ENCODE results near the gene EEF2.
"Not testable (repeated sequence)": the region's sequence is repeated elsewhere in the genome, so short reads cannot be mapped to it uniquely, and the experiment has no call there.

EEF2 gene

DNA sequence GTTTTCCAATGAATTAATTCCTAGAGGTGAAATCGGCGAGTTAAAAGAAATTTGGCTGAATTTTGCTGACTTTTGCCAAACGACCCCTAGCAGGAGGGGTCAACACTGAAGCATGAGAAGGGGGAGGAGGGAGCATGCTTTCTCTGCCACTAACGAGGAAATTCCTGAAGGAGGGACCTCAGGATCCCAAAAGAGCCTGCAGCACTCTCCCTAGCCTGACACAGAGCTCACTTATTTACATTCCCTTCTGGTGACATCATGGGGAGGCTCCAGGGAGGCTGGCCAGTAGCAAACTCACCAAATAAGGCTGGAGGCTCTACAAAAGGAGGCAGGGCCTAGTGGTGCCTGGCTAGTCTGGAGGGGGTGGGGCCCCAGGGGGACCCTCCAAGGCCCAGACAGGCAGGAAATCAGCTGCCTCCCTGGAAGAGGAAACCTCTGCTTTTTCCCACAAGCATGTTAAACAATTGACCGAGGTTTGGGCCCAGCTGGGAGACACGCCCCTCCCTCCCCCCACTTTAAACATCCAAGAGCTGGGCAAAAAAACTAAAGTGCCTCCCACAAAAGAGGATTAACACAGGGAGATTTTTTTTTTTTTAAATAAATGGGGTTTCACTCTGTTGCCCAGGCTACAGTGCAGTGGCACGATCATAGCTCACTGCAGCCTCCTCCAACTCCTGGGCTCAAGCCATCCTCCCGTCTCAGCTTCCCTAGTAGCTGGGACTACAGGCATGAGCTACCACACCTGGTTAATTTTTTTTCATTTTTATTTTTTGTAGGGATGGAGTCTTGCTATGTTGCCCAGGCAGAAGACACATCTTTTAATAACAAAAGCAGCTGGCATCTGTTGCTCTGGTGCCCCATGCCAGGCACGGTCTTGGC, 16.5 kb downstream of the EEF2 start:
- DNase-seq (ENCODE audit: low spot score), result no peak

DNA sequence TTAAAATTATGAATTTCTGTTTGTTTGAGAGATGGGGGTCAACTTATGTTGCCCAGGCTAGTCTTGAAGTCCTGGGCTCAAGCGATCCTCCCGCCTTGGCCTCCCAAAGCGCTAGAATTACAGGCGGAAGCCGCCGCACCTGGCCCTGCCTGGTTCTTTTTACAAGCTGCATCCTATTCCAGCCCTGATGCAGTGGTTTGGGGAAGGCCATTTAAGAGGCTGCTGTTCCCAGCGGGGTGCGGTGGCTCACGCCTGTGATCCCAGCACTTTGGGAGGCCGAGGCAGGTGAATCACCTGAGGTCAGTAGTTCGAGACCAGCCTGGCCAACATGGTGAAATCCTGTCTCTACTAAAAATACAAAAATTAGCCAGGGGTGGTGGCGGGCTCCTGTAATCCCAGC, 17.3 kb downstream of the EEF2 start:
- not testable (repeated sequence) for DNase-seq (ENCODE audit: low spot score)

DNA sequence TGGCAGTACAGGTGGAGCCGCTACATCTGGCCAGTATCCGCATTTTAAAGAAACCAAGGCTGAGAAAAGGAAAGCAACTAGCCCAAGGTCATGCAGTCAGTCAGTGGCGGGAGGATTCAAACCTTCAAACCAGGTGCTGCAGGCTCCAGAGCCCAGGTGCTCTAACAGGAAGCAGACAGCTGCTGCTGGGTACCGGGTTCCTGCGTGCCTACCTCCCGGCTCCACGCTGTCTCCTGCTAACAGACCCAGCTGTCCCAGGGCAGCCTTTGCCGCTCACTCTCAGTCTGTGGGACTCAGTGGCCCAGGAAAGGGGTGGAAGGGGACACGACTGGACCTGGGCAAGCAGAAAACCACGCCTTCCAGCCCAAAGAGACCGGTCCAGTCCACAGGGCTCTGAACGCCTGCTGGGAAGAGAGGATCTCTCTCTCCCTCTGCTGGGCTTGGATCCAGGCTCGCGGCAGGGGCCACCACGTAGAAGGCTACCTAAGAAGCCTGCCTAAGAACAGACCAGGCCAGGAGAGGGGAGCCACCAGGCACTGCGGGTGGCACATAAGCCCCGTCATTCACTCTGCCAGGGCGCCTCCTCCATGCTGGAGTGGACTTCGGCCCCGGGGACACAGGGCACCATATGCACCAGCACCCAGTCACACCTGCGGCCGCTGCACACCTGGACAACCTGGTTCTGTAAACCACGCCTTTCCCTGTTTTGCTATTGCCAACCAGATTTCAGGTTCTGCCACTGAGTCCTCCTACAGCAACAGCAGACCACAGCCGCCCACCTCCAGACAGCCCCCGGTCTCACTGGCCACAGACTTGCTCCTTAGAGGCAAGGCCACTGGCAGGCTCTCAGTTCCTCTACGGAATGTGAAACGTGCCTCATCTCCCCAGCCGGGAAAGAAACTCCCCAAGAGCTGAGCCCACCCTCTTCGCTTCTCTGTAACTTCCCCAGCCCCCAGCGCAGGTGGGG, 18.9 kb downstream of the EEF2 start:
- DNase-seq (ENCODE audit: low spot score), result no peak

DNA sequence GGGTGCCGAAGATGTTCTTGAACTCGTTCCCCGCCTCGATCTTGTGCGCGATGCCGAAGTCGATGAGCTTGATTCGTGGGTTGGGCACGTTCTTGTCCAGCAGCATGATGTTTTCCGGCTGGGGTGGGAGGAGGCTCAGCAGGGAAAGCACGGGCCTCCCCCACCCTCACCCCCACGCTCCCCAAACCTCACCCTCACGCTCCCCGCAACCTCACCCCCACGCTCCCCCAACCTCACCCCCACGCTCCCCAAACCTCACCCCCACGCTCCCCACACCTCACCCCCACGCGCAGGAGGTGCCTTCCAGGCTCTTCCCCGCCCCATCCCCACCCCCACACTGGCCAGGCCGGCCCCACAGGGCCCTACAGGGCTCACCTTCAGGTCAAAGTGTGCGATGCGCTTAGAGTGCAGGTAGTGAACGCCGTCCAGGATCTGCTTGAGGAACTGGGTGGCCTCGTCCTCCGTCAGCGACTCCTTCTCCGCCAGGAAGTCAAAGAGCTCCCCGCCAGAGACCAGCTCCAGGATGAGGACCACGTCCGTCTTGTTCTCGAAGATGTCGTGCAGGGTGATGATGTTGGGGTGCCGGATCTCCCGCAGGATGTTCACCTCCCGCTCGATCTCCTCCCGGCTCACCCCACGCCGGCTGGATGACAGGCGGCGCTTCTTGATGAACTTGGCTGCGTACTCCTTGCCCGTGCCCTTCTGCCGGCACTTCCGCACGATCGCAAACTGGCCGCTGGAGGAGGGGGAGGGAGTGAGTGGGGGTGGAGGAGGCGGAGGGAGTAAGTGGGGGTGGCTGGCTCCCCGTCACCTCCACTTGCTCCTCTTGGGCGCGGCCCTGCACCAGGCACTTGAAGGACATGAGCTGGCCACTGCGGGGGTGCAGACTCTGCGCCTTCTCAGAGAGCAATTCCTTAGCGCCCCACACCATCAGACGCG, 20.7 kb downstream of the EEF2 start:
- DNase-seq (ENCODE audit: low spot score), result no peak

DNA sequence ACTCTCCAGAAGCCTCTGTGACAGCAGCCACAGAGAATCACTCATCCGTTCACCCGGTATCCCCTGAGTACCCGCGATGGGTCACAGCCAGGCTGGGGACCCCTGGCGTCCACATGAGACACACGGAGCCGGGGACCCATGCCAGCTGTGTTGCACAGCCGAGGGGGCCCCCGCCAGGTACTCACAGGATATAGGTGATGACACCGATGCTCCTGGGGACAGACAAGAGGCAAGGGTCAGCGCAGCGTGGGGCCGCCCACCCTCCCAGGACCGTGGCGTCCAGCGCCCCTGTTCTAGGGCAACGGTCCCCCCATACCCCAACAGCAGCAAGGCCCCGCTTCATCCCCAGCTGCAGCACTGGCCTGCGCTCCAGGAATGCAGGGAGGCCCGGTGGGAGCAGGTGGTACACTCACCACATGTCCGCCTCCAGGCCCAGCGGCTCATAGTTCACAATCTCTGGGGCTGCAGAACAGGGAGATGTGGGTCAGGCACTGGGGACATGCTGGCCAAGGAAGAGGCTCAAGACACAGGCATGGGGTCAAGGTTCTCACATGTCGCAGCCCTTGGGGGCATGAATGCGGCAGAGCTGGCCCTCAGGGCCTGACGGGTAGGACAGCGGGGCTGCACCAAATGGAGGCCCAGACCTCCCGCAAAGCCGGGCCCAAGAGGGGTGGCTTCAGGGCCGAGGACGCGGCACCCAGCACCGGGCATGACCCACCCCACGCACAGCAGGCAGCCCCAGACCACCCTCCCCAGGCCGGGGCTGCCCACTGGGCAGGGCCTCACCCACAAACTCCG, 21.6 kb downstream of the EEF2 start:
- no peak for DNase-seq (ENCODE audit: low spot score)

DNA sequence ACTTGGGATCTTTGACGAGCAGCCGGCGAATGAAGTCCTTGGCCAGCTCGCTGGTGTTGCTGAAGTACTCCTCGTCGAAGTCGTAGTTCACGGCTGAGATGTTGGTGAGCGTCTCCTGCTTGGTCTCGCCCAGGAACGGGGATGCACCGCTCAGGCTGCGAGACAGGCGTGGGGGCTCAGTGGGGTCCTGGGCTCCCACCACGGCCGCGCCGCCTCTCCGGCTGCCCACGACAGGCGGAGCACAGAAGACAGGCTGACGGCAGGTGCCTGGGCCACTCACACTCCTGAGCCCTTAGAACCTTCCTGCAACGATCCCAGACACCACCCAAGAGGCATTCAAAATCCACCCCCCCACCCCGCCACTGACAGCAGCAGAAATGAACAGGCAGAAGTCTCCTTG, 24.3 kb downstream of the EEF2 start:
- DNase-seq (ENCODE audit: low spot score), result no peak

DNA sequence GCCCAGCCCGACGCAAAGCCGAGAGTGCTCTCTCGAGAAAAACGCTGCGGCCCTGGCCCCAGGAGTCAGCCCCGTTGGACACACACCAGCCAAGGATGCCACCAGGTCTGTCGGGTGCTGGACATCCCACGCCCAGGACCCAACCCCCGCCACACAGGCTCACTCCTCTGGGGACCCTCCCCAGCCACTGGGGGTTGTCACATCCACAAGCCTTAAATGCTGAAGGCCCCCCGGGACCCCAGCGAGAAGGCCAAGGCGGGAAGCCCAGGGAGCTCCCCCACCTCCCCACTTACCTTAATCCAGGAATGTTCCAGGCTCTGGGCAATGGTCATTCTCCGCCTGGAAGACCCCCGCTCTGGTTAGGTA, 25.5 kb downstream of the EEF2 start:
- no peak for DNase-seq (ENCODE audit: low spot score)

DNA sequence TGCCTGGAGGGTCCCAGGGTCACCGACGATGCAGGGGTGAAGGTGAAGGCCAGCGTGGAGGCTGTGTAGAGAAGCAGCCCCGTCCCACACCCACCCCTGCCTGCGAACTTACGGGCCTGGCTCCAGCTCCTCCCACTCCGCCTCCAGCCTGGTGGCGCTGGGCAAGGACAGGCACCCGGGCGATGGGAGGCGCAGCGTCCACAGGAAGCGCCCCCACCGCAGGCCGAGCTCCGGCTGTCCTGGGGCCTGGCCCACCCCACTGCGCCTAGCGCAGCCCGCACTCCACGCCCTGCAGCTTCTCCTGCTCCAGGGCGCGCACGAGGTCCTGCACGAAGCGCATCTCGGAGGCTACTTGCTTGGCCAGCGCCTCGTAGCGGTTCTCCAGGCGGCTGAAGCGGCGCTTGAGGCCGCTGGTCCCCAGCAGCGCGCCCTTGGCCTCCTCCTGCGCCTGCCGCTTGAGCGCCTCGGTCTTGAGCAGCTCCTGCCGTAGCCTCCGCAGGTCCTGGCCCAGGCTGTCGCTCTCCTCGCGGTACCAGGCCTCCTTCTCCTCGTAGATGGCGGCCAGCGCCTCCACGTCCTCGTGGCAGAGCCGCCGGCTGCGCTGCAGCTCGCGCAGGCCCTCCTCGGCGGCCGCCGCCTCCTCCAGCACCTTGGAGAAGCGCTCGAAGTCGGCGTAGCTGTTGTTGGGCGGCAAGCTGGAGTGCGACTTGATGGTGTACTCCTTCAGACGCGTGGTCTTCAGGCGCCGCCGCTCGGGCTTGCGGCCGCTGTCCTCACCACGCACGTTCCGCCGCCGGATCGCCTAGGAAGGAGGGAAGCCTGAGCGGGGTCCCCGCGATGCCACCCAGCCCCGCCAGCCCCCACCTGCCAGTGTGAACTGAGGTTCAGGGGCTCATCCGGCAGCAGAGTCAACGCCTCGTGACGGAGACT, 26.2 kb downstream of the EEF2 start:
- DNase-seq (ENCODE audit: low spot score), result no peak

DNA sequence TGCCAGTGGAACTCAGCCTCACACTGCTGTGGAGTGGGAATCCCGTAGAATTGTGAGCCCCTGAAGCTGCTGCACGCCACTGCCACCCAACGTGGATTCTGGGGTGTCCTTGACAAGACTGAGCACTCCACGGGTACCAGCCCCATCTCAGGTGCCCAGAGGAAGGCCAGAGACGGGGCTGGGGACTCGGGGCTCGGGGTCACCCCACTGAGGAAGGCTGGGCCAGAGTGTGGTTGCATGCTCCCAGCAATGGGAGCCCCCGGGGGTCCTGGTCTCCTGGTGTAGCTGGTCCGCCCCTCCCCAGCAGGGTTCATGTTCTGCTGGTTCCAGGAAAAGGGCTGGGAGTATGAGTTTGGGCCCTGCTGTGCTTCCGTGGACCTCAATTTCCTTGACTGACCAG, 29.6 kb downstream of the EEF2 start:
- no peak for DNase-seq (ENCODE audit: low spot score)

DNA sequence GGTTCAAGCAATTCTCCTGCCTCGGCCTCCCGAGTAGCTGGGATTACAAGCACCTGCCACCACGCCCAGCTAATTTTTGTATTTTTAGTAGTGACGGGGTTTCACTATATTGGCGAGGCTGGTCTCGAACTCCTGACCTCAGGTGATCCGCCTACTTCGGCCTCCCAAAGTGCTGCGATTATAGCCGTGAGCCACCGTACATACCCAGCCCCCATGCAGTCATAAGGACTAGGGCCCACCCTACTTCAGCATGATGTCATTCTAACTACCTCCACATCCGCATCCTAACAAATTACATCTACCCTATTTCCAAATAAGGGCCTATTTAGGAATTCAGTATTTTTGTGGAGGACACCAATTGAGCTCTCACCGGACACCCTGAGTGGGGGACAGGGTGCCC, 30.0 kb downstream of the EEF2 start:
- DNase-seq (ENCODE audit: low spot score), result not testable (repeated sequence)

DNA sequence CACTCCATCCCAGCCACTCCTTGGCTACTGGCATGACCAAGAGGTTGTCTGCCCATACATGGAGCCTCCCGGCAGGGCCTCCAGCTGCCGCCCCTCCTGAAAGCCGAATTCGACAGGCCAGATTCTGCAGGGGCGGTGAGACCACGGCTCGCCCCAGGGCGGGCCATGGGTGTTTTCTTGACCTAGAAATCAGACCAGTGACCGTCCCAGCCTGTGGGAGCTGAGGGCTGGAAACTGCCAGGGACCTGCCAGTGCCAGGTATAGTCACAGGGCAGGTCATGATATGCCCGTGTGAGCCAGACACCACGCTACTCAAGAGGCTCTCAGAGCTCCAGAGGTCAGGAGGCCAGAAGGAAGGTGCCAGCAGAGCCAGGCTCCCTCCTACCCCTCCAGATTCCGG, 31.2 kb downstream of the EEF2 start:
- DNase-seq (ENCODE audit: low spot score), result no peak

DNA sequence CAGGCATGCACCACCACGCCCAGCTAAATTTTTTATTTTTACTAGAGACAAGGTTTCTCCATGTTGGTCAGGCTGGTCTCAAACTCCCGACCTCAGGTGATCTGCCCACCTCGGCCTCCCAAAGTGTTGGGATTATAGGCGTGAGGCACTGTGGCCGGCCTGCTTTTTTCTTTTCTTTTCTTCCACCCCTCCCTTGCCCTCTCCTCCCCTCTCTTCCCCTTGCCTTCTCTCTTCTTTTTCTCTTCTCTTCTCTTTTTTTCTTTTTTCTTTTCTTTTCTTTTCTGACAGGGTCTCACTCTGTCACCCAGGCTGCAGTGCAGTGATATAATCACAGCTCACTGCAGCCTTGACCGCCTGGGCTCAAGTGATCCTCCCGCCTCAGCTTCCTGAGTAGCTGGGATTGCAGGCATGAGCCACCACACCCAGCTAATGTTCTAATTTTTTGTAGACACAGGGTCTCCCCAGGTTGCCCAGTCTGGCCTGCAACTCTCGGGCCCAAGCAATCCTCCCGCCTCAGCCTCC, 32.4 kb downstream of the EEF2 start:
- DNase-seq (ENCODE audit: low spot score), result not testable (repeated sequence)

DNA sequence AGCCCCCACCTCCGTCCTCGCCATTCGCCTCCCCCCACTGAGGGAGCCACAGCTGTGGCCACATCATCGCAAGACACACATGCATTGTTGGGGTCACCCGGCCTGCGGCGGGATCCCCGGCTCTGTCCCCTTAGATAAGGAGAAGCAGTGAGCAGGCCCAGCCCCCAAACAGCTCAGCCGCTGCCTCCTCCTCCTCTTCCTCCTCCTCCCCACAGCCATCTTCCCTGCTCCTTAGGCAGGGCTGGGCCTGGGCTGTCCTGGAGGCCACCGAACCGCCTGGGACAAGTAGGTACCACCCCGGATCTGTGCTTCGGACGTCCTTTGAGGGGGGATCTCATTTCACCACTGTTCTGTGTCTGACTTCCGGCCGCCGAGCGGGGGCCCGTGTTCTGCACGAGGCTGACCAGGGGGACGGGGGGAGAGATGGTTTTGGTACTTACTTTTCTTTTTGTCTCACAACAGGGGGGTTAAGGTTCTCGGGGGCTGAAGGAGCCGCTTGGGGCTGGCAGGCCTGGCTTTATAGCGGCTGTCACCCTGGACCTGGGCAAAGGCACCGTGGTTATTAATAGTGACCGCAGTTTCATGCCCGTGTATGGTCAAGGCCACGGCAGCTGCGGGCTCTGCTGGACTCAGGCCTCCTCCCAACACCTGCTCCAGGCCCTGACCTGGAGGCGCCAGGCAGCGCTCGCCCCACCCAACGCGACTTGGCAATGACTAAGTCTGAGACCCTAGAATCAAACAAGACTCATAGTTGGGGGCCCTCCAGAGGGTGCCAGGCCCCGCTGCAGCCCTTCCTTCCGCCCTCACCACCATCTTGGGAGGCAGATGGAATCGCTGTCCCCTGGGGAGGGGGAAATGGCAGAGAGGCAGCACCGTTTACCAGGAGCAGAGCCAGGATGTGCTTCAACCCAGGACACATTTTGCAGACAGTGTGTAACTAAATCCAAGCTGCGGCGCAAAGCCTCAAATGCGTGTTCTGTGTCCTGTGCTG, 34.1 kb downstream of the EEF2 start:
- no peak for DNase-seq (ENCODE audit: low spot score)

DNA sequence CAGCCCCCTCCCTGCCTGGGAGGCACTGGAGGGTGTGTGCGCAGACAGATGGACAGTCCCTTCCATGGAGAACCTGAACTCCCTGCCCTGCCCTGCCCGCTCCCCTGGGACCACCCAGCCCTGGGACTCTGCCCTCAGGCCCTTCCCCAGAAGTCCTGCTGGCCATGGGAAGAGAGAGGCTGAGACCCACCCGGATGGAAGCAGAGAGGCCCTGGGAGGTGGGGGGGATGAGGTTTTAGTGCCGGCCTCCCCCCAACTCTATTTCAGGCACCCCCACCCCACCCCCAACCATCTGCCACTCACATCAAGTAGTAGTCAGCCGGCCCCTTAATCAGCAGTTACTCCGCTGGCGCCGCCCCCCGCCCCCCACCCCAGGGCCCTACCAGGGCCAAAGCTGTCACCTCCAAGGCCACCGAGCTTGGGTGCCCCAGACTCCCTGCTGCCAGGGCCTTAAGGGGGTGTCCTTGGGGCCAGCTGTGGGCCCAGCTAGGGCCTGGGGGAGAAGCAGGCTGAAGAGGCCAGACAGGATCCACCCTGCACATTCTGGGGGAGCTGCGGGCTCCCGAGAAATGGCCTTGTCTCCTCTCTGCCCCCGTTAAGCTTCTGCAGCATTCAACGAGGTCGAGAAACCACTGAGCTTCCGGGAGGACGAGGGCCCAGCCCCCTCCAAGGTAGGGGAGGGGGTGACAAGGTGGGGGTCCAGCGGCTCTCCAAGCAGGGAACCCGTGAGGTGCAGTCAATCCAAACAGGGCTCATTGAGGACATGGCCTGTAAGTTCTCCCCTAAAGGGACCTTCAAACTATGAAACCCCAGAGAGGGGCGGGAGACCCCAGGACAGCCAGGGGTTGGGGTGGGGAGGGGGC, 35.0 kb downstream of the EEF2 start:
- no peak for DNase-seq (ENCODE audit: low spot score)

DNA sequence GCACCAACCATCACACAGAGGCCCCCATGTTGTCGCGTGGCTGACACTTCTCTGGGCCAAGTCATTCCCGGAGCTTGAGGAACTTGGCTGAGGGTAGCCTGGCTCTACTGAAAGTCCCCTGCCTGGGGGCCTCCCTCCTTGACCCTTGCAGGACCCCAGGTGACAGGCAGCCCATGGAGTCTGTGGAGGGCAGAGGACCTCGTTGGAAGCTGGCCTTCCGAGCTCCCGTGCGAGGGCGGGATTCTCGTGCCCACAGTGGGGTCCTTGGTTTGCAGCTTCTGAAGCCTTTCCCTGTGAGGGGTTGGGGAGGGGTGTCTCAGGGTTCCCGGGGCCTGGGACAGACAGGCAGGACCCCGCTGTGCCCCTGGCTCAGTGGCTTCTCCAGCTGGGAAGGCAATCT, 36.0 kb downstream of the EEF2 start:
- DNase-seq (ENCODE audit: low spot score), result no peak

DNA sequence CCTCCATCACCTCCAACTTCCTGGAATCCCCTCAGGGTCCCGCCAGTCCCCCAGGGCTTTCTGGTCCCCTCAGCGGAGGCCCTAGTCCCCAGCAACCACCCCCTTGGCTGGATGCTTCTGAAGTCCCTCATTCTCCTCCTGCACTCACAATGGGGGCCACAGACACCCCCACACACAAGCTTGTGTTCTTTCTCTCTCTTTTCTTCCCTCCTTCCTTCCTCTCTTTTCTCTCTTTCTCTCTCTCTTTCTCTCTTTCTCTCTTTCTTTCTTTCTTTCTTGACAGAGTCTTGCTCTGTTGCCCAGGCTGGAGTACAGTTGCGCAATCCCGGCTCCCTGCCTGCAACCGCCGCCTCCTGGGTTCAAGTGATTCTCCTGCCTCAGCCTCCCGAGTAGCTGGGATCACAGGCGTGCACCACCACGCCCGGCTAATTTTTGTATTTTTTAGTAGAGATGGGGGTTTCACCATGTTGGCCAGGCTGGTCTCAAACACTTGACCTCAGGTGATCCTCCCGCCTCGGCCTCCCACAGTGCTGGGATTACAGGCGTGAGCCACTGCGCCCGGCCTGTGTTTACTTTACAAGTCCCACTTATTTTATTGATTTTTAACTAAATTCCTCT, 37.8 kb downstream of the EEF2 start:
- not testable (repeated sequence) for DNase-seq (ENCODE audit: low spot score)

DNA sequence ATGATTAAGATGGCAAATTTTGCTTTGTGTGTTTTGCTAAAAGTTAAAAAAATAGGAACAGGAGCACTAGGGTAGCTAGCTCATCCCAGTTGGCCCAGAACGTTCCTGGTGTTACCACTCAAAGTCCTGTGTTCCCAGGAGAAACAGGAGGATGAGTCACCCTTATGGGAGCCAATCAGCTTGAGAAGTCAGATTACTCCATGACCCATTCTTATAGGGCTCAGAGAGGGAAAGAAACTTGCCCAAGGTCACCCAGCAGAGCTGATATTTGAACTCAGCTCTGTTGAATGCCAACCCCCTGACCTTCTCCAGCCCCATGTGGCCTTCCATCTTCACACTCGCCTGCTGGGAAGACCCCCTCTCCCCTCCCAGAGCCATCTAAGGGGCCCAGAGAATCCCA, 39.4 kb downstream of the EEF2 start:
- no peak for DNase-seq (ENCODE audit: low spot score)

Measured in CD4-positive, alpha-beta T cell treated with Interleukin-6 at 100 ng/mL for 8 hours (primary cell).